ENCODE data around the gene ETFRF1.

DNA sequence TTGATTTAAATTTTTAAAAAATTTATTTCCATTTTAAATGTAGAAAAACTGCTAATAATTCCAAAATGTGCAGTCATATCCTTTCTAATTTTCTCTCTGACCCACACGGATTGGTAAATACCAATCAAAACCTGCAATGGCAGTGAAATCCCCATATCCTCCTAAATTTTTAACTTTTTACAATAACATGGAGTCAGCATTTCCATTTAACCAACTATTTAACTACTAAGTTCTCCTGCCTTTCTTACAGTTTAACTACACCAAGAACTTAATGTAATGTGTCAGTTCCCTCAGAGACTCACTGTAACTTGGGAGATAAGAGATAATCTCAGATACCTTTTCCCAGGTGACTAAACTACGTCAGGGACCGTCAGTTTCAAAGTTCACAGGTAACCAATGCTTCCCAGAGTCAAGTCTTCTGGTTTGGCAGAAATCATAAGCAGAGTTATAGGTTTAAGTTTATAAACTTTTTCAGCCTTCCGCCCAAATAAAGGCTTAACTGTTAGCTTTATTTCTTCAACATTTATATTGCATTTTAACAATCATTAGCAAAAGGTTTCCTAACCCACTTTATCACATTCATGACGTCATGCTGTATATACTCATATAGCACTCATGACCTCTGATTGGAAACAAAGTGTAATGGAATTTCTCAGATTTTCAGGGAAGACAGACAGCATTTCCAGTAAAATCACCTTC is 48.1 kb downstream of the ETFRF1 start:
- TF ChIP-seq, protein P1, sequence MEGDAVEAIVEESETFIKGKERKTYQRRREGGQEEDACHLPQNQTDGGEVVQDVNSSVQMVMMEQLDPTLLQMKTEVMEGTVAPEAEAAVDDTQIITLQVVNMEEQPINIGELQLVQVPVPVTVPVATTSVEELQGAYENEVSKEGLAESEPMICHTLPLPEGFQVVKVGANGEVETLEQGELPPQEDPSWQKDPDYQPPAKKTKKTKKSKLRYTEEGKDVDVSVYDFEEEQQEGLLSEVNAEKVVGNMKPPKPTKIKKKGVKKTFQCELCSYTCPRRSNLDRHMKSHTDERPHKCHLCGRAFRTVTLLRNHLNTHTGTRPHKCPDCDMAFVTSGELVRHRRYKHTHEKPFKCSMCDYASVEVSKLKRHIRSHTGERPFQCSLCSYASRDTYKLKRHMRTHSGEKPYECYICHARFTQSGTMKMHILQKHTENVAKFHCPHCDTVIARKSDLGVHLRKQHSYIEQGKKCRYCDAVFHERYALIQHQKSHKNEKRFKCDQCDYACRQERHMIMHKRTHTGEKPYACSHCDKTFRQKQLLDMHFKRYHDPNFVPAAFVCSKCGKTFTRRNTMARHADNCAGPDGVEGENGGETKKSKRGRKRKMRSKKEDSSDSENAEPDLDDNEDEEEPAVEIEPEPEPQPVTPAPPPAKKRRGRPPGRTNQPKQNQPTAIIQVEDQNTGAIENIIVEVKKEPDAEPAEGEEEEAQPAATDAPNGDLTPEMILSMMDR (IDR thresholded peaks at IDR 0.05; ENCODE audit: insufficient read depth, low read depth, low read length) = no peak
- no peak for TF ChIP-seq EZH2 (IDR thresholded peaks at IDR 0.05; ENCODE audit: insufficient read depth, low read length)
